Fibroblast of skin of abdomen (primary cell): ENCODE measurements around the gene SRL. TPM values are rescaled to one million over a fixed set of nuclear protein-coding genes. Genes with fewer than 3 reads are reported as not detected.

Experiments
- DNase-seq: peaks from one replicate; pipeline ENCODE4 v3.0.0-alpha.2; 2013
- polyA plus RNA-seq, 2 experiments: library from polyadenylated mRNA; unstranded; fragments of 120-200 nt; gene quantifications; one replicate each; pipeline ENCODE4 v1.2.1, GENCODE V29; 2013; ENCODE audit not compliant: insufficient read length in 2 of 2

The SRL gene
- polyA plus RNA-seq (2013, experiment 1 of 2; ENCODE audit: insufficient read length) = 1.2 TPM
- 1.1 TPM for polyA plus RNA-seq (2013, experiment 2 of 2; ENCODE audit: insufficient read length)

DNA sequence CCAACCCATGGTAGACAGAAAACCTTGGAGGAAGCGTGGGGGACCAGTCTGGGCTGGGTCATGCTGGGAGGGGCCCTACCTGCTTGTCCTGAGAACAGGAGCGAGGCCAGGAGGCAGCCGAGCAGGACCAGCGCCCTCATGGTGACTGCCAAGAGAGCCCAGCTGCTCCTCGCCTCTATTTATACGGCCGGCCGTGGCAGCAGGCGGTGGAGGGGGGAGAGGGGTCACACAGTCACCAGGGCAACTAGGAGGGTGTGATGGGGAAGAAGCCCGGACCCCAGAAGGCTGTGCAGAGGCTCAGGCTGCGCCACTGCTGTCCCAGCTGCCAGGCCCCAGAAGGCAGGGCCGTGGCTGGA, at the start of gene SRL:
SRL (minus strand) TSS at position 153 of the 356 bp plus-strand sequence; CDS start at position 140, 13 bp downstream.
- DNase-seq = no peak

GRCh38 chr16:4290236-4290830, 48.5 kb upstream of the SRL start:
- peak; percentile 47 for DNase-seq

GRCh38 chr16:4288148-4288921, 46.5 kb upstream of the SRL start:
- DNase-seq = peak; percentile 53

DNA sequence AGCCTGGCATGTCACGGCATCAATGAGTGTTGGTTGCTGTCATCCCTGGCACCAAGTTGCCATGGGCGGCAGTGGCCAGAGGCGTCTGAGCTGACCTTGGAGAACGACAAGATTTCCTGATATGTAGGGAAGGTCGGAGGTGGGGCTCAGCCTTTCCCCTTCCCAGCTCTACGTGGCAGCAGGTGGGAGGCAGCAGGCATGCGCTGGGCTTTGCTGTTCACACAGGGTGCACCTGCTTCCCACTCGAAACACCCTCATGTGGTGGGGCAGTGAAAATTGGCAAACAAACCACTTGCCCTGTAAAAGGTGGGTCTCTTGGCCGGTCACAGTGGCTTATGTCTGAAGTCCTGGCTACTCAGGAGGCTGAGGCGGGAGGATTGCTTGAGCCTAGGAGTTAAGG, 43.3 kb upstream of the SRL start:
- no peak for DNase-seq

DNA sequence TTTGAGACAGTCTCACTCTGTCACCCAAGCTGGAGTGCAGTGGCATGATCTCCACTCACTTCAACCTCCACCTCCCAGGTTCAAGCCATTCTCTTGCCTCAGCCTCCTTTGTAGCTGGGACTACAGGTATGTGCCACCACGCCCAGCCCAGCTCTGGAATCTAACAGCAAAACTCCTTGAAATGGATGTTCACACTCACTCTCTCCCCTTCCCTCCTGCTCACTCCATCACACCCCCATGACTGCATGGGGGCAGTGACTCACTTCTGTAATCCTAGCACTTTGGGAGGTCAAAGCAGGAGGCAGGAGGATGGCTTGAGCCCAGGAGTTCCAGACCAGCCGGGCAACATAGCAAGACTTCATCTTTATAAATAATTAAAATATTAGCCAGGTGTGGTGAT, 42.1 kb upstream of the SRL start:
- DNase-seq = peak; percentile 41

GRCh38 chr16:4283441-4283840, 41.6 kb upstream of the SRL start:
- no peak for DNase-seq

- no peak for DNase-seq
Observed at GRCh38 chr16:4280625-4281024, 38.7 kb upstream of the SRL start.

DNA sequence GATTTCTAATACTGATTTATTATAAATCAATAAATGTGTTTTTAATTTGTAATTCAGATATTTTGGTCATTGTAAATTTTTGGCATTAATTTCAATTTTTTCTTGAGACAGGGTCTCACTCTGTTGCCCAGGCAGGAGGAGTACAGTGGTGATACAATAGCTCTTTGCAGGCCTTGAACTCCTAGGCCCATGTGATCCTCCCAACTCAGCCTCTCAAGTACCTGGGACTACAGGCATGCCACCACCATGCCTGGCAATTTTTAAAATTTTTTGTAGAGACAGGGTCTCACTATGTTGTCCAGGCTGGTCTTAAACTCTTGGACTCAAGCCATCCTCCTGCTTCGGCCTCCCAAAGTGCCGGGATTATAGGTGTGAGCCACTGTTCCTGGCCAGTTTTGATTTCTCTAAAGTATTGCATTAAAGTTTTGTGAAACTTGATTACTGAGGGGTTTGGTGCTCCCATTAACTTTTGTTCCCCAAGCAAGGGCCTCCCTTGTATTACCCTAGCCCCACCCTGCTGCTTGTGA, 36.2 kb upstream of the SRL start:
- DNase-seq = no peak

DNA sequence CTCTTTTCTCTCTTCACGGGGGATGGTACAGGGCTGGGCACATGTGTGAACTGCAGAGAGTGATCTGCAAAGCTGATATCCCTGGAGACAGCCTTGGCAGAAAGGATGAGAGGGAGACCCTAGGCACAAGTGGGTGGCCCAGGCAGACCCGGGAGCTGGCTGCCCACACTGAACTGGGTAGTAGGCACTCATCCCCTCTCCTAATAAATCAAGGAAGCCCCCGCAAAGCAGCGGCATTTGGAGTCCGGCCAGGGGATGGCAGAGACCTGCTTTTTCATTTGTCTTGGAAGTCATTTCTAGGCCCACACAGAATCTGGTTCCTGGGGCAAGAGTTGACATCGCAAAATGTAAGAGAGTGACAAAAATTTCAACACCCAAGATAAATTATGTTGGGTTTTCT, 34.0 kb upstream of the SRL start:
- DNase-seq = no peak

DNA sequence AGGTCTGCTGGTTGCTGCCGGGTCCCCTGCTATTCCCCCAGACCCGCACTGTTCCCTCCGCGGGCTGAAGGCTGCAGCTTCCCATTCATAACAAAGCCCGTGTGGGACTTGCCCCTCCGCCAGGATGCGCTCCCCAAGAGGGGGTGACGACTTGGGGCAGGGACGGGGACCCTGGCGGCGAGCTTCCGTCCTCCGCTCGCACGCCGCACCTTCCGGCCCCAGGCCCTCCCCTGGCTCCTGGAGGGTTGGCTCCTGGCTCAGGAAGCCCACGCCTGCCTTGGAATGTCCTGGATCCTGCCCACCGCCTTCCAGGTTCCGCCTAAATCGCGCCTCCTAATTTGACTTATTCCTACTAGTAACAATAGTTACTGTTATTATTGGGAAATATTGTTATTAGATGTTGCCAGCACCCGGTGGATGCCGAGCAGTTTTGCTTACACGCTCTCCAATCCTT, 32.0 kb upstream of the SRL start:
- DNase-seq = peak; percentile 36

DNA sequence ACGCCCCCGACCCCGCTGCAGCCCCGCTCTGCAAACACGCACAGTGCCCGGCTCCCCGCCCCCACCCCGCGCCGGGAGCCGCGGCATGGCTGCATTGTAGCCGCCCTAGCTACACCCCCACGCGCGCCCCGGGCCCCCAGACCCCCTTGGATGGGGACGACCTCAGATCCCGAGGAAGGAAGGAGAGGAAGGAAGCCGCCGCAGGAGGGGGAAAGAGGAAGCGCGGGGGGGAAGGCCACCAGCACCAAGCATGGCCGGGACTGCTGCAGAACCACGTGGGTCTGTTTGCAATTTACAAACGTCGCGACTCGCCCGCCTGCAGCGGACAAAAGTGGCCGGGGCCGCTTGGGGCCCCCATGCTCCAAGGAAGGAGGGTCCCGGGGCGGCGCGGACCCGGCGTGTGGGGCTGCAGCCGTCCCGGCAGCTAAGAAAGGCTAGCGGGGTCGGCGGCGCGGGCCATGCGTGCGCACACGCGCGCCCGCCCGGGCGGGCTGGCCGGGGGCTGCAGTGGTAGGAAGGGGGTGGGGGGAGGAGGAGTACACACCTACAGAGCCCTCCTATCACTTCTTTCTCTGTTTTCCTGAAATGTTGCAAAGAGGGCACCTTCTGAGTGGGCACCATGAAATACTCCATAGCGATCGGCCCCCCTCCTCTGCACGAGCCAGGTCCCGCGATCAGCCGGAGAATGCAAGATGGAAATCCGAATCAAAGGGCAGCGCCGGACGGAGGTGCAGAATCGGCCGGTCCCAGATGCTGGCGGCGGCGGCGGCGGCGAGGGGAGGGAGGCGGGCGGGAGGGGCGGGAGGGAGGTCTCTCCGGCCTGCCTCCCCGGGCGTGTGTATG, 30.5 kb upstream of the SRL start:
- peak; percentile 37 for DNase-seq

DNA sequence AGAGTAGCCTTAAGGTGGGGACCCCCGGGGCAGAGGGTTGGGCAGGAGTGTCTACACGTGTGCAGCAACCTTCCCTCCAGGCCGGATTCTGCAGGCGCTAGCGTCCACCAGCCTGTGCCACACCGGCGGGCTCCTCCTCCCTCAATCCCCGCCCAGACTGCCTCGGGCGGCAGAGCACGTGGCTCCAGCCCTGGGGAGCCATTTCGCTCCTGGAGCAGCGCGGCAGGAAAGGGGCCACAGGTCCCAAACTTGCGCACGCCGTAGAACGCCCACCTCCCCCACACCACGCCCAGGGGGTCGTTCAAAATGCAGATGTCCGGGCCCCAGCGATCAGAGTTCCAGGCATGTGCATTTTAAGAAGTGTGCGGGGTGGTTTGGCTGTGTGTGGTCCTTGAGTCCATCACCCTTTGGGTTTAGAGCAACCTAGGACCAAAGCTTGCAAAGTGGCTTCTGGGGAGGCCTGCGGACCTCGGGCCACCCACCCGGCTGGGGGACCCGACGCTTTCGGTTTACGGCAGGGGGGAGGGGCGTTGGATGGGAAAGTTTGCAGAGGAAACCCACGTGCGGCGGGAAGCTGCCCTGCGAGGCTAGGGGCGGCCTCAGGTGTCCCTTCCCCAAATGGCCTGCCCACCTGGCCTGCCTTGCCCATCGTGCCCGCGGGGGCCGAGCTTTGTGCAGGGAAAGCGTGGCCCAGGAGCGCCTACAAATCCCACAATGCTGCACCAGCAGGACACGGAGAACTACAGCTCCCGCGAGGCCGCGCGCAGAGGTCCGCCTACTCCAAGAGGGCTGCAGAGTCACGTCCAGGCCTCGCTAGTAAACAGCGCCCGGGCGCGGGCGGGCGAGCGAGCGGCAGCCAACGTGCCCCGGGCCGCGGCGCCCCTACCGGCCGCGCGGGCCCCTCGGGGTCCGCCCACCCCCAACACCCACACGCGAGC, 29.6 kb upstream of the SRL start:
- peak; percentile 92 for DNase-seq

DNA sequence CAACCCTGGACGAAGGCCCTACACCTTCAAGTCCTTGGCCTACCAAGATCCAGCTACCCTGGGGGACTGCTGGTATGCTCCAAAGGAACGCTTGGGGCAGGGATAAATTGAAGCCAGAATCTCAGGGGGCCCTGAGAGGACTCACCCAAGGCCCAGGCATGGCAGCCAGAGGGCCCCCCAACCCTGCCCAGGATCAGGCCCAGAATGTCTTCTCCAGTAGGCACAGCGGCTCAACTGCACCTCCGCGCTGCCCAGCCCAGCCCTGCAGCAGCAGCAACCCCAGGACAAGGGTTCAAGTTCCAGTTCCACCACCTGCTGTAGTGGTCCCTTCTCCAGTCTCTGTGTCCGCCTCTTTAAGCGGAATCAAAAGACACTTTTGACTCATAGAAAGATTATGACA, 28.7 kb upstream of the SRL start:
- DNase-seq = no peak

GRCh38 chr16:4270091-4270490, 28.2 kb upstream of the SRL start:
- DNase-seq = no peak

GRCh38 chr16:4266372-4266771, 24.5 kb upstream of the SRL start:
- no peak for DNase-seq

GRCh38 chr16:4265676-4266075, 23.8 kb upstream of the SRL start:
- no peak for DNase-seq

GRCh38 chr16:4264546-4264945, 22.7 kb upstream of the SRL start:
- DNase-seq = no peak

DNA sequence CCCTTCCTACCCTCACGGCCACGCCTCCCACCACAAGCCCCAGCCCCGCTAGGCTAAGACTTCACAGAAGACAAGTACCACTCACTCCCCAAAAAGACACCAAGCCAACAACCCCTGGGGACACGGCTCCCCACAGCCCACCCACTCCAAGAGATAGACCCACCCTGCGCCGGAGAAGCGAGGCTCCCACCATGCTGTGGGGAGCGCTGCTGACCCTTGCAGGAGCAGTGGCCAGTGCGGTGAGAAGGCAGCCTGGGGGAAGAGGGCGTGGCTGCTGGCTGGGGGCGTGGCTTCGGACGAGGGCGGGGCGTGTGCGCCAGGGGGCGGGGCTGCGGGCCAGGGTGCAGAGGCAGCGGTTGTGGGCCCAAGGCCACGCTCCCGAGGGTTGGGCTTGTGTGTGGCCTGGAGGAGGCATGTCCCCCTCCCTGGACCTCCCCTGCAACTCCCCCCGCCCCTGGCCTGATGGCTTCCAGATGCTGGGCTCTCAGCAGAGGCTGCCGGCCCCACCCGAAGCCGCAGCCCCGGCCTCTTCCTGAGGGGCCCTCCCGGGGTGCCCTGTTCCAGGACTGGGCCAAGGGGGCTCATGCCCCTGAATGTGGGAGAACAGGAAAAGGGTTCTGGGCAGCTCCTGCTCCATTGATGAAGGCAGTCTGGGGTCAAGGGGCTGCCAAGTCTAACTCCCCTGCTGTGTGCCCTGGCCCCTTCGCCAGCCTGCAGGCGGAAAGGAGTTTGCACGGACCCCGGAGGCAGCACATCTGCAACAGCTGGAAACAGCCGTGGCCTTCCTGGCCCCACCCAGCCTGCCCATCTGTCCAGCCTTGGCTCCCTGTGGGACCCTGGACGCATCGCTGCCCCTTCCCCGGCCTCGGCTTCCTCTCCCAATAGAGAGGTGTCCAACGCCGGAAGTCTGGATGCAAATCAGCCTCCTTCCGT, 21.9 kb upstream of the SRL start:
- peak; percentile 97 for DNase-seq

DNA sequence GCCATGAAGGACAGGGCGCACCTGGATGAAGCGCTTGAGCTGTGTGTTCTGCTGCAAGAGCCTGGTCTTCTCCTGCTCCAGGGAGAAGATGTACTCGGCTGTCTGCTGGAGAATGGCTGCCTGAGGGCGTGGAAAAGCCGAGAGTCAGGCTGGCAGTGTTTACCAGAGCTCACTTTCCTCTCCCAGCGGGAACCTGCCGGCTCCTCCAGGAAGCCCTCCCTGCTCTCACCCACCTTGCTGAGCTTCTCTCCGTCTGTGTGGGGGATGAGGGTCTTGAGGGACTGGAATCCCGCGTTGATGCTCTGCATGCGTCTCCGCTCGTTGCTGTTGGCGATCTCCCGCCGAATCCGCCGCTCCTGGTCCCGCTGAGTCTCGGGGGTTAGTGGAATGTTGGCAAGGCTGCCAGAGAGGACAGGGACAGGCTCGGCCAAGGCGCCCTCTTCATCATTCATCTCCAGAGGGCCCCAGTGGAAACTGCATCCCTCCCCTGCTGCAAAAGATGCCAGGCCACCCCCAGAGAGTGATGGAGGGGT, 20.5 kb upstream of the SRL start:
- no peak for DNase-seq

DNA sequence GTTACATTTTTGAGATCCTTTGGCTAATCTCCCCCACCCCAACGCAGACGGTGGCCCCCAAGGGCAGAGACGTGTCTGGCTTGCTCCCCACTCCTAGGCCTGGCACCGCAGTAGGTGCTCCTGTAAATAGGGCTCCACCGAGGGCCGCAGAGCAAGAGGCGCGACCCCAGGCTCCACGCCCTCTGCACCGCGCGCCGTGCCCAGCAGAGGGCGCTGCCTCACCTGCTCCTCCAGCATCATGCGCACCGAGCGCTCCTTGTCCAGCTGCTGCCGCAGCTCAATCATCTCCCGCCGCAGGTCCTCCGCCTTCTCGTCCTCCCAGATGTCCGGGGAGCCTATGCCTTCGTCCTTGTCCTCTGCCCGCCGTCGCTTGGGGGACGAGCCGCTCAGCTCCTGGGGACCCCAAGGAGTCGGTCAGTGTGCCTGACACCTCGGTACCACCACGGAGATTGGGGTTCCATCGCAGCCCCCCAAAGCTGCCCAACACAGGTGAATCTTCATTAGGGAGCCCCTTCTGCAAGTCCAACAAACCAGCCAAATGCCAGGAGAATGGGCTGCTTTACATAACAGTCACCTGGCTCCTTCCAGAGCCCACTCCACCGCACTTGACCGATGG, 19.8 kb upstream of the SRL start:
- DNase-seq = peak; percentile 46
